NAMALWA (cell line): ENCODE measurements around the gene ACVRL1.

ENCODE experiments used
- DNase-seq: peaks from one replicate; pipeline ENCODE4 v3.0.0-alpha.2; 2015; ENCODE audit warnings: low spot score

ACVRL1 gene

DNA sequence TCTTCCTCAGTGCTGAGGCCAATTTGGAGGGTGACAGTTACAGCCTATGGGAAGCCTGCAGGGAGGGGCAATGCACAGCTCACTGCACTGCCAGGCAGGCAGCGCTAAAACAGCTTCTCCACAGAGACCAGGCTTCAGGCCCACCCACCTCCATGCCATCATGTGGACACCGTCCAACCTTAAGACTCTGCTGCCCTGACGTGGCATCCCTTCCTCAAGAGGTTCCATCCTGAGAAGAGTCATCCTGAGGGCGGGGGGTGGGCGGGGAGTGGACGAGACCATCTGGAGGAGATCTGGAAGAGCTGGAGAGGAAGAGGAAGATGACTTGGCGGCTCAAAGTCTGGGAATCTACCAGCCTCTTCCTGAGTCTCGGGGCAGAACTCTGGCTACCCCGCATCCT, 8.4 kb upstream of the ACVRL1 start:
- no peak for DNase-seq

DNA sequence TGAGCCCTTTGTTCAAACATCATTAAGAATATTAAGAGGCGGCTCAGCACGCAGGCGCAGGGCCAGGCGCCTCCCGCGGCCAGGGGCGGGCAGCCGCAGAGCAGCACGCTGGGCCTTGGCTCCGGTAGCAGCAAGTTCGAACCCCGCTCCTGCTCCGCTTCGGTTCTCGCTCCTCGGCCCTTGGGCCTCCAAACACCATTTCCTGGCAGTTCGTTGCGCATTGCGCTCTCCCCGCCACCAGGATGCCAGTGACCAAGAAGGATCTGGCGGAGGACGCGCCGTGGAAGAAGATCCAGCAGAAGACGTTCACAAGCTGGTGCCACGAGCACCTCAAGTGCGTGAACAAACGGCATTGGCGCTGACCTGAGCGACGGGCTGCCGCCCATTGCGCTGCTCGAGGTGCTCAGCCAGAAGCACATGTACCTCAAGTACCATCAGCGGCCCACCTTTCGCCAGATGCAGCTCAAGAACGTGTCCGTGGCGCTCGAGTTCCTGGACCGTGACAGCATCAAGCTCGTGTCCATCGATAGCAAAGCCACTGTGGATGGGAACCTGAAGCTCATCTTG, 6.9 kb upstream of the ACVRL1 start:
- DNase-seq = no peak

DNA sequence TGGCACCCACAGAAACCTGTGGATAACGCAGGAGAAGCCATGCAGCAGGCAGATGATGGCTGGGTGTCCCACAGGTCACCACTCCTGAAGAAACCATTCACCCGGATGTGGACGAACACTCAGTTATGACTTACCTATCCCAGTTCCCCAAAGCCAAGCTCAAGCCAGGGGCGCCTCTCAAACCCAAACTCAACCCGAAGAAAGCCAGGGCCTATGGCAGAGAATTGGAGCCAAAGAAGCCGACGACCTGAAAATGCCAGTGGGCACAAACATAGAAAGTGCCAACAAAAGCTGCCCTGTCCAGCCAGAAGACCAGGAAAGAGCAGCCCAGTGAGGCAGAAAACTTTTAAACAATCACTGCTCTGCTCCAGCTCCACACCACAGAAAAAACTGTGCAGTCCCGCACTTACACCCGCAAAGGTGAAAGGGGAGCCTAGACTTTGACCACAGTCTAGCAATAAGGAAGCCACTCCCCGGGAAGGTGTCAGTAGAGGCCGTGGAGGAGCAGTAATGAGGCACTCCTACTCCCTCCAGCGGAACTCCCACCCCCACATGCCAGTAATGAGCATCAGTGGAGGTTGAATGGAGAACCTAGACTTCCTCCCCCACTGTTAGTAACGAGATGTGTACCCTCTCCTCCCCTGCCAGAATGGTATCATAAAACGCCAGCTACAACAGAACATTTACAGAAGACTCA, 6.0 kb upstream of the ACVRL1 start:
- DNase-seq = no peak

DNA sequence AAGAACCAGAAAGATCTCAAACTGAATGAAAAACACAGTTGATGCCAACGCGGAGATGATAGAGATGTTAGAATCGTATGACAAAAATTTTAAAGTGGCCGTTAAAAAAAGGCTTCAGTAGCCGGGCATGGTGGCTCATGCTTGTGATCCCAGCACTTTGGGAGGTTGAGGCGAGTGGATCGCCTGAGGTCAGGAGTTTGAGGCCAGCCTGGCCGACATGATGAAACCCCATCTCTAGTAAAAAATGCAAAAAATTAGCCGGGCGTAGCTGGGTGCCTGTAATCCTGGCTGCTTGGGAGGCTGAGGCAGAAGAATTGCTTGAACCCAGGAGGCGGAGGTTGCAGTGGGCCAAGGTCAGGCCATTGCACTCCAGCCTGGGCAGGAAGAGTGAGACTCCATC, 5.4 kb upstream of the ACVRL1 start:
- no peak for DNase-seq

DNA sequence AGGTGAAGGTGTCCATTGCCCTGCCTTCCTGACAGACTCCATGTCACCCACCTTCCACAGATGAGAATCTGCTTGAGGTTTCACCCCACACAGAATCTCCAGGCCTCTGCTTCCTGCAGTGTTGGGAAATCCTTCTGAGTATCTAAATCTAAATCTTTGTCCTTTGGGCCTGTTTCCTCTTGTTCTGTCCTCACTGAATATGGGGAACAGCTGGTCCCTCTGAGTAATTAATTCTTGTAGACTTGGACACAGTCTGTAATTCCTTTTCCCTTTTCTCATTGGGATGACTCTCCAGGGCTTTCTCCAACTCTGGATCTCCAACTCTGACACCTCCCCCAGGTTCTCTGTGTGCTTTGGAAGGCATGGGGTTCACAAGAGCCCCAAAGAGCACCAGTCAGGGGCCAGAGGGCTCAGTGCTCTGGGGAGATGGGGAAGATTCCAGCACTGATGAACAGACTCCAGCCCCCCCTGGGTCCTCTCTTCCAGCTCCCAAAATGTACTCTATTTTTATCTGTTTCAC, 2.3 kb upstream of the ACVRL1 start:
- no peak for DNase-seq

DNA sequence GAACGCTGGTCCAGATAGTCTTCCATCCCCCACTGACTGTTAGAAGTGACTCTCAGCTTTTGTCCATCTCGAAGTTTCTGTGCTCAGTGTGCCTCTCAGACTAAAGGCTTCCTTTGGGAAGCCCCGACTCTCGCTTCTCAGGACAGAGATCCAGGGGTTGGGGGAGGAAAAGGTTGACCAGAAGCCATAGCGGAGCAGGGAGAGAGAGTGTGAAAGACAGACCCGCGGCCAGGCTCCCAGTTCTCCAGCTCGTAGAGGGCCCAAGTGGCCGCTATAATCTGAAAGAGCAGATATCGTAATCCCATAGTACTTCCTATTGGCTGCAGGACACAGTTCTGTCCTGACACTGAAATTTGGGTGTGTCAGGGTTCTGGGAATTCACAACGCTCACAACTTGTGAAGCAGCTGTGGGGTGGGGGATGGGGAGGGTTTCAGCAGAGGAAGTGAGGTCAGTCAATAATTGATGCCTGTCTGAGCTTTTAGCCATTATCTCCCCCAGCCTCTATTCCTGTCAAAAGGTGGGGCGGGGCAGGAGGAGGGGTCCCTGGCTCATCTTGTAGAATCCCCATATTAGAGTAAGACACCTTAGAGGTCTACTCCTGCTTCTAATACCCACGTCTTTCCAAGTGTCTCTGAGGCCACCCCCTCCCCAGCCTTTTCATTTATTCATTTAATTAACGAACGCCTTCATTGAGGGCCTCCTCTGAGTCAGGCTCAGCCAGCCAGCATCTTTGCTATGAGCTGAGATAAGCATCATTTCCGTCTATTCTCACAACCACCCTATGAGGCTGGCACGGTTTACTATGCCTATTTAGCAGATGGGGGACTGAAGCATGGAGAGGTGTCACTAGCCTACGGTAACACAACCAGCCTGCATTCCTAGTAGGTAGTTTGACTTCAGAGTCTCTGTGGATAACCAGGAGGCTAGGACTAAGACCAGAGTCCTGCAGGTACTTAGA, 1.6 kb upstream of the ACVRL1 start:
- DNase-seq = no peak

DNA sequence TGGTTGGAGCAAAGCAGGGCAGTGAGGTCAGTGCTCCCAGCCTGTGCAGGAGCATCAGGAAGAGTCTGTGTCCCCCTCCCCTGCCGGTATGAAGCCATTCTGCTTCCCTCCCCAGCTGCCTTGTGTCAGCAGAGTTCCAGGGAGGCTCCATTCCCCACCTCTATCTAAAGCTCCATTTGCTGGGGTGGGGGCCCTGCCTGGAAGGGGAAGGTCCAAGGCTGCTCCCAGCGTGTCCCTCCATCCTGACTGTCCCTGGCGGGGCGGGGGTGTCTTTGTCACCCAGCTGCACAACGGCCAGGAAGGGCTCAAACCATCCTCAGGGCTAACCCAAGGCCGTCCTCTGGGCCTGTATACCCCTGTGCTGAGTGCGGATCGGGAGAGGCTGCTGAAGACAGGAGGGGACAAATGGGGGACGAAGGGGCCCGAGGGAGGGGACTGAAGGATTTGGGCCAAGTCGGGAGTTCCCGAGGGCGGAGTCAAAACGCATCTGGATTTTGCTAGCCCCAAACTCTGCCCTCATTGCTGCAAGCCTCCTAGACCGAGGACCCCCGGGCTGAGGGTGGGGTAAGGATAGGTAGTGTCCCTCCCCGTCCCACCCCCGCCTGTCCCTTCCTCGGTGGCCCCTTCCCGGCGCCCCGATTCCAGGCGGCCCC, 748 bp upstream of the ACVRL1 start:
- DNase-seq = no peak

DNA sequence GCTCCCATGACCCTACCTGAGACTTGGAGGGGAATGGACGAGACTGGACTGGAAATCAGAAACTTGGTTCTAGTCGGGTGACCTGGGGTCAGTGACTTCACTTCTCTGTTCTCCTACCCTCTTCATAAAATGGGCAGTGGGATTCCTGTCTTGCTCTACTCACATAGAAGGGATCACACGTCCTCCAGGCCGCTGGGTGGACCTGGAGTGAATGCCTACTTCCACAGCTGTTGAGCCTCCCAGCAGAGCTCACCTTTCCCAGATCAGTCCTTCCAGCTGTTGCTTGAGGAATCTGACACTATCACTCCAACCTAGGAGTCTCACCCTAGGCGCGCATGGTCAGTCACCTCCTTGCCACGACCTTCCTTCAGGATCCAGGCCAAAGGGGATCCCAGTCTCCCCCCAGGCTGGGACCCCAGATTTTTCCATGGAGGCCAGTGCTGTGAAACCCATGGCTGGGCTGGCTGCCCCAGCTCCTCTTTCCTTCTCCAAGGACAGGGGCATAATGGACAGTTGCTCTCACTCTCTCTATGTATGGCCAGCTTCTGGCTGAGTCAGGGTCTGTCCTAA, 637 bp downstream of the ACVRL1 start:
- no peak for DNase-seq

DNA sequence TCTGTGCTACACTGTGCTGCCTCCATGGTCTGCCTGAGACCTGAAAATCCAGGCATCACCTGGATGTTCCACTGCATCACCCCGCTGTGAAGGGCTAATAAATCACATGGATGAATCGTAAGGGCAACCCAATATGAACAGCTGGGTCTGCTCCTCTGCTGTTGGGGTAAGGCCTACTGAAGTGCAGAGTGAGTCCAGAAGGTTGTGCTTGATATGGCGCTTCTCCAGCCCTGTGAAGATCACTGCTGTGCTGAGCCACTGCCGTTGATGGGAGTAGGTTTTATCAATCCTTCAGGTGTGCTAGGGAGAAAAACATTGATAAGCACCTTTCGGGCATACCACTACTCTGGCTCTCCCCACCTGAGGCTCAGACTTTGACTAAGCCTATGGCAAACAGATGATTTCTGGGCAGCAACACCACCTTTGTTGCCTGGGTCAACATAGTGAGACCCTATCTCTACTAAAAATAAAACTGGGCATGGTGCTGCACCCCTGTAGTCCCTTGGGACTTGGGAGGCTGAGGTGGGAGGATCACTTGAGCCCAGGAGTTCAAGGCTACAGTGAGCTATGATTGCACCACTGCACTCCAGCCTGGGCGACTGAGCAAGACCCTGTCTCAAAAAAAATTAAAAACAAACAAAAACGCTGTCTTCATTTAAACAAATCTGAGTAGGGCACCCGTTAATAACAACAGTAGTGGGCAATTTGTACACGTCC, 1.7 kb downstream of the ACVRL1 start:
- DNase-seq = no peak

DNA sequence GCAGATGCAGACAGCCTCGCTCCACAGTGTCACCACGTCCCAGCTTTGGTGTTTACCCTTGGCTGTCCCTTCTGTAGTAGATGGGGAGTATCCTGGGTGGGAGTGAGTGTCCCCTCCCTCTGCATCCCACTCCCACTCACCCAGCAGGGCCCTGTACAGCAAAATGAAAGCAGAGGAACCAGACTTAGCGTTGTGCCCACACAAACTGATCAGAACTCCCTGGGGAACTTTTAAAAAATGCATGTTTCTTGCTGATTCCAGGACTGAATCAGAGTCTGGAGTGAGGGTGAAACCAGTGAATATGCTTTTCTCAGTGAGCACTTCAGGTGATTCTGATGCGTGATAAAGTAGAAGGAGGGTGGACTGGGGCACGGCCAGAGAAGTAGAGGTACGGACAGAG, 2.9 kb downstream of the ACVRL1 start:
- DNase-seq = no peak

DNA sequence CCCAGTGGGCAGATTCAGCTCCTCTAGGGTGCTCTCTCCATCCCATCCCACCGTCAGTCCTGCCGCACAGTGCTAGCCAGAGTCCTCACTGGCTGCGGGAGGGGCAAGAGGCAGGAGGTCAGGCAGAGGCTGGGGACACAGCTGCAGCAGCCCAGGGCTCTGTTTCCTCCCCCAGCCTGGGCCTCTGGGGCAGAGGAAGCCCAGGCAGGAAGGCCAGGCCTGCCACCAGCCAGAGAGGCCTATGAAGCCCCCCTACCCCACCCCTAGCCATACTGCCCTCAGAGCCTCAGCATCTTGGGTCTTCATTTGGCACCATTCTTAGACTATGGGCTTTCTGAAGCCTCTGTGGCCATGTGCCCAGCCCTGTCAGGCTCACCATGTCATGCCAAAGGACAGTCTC, 3.4 kb downstream of the ACVRL1 start:
- DNase-seq = no peak

DNA sequence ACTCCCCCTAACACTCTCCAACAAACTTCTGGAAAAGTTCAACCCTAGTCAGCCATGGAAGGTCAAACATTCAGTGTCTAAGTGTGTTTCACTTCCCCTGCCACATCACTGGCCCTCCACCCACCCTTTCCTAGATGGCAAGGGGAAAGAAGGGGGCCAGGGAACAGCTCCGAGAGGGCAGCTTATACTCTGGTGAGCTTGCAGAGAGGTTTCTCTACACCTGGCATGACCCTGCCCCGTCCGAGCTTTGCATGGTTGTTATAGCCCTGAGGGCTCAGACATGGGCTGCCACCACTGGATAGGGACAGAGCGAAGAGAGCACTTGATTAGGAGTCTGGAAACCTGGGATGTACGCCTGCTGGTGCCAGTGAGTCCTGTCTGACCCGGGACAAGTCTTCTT, 4.0 kb downstream of the ACVRL1 start:
- DNase-seq = no peak

DNA sequence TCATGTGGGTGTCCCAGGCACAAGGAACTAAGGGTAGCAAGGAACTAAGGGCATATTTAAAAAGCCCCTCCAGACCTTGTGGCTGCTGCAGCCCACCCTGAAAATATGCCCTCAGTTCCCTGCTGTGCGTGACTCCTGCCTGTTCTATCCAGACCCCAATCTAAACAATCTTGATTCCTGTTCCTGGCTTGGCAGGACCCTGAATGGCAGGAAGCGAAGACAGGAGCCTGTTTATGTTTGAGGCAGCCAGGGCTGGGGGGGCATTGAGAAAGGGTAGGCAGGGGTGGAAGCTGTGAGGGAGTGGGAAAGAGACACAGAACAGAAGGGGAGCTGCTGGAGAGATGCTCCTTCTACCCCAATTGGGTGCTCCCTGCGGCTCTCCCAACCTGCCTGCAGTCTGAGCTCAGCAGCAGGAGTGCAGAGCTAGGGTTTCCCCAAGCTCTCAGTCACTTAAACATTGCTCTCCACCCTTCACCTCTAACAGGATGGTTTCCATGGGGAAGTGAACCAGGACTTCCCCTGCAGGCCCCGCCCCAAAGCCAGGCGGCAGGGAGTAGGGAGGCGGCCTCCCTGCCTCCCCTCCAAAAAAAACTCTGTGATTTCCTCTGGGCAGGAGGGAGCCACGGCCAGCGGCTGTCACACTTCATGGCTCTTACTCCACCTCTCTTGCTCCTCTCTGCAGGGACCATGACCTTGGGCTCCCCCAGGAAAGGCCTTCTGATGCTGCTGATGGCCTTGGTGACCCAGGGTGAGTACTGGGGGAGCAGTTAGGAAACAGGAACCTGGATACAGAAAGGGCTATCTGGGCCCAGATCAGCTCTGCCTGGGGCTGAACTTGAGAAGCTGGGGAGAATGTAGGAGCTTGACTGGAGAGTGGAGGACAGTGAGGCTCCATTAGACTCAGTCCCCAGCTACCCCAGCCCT, 4.7 kb downstream of the ACVRL1 start:
- no peak for DNase-seq

DNA sequence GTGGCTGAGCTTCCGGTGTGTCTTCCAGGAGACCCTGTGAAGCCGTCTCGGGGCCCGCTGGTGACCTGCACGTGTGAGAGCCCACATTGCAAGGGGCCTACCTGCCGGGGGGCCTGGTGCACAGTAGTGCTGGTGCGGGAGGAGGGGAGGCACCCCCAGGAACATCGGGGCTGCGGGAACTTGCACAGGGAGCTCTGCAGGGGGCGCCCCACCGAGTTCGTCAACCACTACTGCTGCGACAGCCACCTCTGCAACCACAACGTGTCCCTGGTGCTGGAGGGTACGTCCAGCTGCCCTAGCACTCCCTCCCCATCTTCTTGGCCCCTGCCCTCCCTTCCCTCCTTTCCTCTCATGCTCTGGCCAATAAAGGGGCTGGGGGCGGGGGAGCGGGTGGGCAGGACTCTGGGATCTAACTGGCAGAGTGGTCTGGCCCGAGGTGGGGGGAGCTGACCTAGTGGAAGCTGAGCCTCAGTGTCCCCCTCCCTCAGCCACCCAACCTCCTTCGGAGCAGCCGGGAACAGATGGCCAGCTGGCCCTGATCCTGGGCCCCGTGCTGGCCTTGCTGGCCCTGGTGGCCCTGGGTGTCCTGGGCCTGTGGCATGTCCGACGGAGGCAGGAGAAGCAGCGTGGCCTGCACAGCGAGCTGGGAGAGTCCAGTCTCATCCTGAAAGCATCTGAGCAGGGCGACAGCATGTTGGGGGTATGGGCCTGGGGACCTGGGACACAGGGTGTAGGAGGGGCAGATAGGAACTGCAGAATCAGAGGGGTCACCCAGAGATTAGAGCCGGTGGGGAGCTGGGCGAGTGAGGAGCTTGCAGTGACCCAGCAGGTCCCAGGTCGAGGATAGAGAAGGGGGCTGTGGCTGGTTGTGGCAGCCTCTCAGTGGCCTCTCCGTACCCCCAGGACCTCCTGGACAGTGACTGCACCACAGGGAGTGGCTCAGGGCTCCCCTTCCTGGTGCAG, 6.0 kb downstream of the ACVRL1 start:
- no peak for DNase-seq

DNA sequence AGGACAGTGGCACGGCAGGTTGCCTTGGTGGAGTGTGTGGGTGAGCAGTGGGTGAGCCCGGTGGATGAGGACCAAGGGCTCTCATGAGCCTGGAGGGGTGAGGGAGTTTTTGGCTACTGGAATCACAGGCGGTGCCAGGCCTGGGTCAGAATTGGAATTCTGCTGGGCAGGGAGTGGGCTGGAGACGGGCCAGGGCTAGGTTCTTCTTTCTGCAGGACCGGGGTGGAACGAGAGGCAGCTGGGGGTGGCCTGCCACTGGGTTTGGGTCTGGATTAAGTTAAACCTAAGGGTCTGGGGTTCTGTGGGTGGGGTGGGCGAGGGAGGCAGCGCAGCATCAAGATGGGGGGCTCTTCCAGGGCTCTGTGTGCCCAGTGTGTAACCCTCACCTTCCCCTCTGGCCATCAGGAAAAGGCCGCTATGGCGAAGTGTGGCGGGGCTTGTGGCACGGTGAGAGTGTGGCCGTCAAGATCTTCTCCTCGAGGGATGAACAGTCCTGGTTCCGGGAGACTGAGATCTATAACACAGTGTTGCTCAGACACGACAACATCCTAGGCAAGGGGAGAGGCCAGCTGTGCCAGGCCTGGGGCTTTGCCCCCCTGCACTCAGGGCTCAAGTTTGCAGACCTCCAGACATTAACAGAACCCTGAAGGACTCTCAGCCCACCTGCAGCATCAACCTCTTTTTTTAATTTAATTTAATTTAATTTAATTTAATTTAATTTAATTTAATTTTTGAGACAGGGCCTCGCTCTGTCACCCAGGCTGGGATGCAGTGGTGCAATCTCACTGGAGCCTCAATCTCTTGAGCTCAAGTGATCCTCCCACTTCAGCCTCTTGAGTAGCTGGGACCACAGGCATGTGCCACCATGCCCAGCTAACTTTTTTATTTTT, 7.0 kb downstream of the ACVRL1 start:
- DNase-seq = no peak

DNA sequence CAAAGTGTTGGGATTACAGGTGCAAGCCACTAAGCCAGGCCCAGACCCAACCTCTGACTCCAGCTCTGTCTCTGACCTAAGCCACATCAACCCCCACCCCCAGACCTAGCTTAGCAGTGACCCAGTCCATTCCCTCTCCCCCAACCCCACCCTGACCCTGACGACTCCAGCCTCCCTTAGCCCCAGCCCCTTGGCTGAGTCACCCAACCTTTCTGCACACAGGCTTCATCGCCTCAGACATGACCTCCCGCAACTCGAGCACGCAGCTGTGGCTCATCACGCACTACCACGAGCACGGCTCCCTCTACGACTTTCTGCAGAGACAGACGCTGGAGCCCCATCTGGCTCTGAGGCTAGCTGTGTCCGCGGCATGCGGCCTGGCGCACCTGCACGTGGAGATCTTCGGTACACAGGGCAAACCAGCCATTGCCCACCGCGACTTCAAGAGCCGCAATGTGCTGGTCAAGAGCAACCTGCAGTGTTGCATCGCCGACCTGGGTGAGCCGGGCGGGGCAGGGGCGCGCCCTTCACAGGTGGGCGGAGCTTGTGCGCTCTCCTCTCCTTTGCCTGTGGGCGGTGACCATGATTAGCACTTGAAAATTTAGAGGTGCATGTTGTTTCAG, 7.8 kb downstream of the ACVRL1 start:
- DNase-seq = no peak

DNA sequence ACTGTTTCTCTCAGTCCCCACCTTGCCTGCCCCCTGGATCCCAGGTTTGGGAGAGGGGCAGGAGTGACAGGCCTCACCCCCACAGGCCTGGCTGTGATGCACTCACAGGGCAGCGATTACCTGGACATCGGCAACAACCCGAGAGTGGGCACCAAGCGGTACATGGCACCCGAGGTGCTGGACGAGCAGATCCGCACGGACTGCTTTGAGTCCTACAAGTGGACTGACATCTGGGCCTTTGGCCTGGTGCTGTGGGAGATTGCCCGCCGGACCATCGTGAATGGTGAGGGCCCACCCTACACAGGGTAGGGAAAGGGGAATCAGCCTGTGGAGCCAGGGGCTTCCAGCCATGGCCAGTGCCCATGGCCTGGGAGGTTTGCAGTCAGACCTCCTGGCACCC, 8.6 kb downstream of the ACVRL1 start:
- DNase-seq = no peak
